GM04504 (cell line): ENCODE measurements around the gene LRRC75A.
"Not testable (repeated sequence)": the region's sequence is repeated elsewhere in the genome, so short reads cannot be mapped to it uniquely, and the experiment has no call there.

Experiments
- DNase-seq: peaks from one replicate; pipeline ENCODE4 v3.0.0-alpha.2; 2012; ENCODE audit warnings: low read depth

Gene LRRC75A

DNA sequence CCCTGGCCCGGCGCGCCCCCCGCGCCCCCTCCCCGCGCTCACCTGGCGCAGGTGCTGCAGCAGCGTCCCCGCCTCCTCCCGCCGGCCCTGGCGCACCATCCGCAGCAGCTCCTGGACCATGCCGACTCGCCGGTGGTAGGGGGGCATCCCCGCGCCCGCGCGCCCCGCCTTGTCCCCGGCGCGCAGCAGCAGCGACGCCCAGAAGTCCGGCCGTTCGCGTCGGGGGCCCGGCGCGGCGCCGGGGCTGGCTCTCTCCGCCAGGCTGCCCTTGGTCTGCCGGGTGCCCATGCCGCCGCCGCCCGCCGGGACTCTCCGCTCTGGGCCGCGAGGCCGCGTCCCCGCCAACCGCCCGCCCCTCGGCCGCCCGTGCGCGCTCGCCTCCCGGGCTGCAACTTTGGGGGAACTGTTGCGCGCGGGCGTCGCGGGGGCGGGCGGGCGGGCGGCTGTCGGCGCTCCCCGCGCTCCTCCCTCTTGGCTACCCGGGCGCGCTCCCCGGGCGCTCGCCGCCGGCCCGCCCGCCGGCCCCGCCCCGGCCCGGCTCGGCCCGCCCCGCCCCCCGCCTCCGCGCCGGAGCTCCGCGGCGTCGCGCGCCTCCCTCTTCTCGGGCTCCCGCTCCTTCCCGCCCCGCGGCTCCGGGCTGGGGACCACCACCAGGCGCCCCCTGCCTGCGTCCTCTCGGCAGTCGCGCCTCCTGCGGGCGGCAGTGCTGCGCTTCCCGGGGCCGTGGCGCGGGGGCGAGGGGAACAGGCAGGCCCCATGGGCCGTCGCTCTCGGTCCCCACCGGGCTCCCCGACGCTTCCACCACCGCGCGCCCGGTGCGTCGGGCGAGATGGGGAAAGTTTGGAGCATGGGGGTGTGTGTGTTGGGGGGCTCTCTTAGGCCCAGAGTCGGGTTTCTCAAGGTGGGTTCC lies at the start of gene LRRC75A:
Gene LRRC75A (minus strand): TSS at position 491 of the 910 bp plus-strand sequence. CDS start 203 bp downstream, at position 288.
- no peak for DNase-seq

- DNase-seq, result no peak
Measured at GRCh38 chr17:16537130-16537458, 45.1 kb upstream of the LRRC75A start.

DNA sequence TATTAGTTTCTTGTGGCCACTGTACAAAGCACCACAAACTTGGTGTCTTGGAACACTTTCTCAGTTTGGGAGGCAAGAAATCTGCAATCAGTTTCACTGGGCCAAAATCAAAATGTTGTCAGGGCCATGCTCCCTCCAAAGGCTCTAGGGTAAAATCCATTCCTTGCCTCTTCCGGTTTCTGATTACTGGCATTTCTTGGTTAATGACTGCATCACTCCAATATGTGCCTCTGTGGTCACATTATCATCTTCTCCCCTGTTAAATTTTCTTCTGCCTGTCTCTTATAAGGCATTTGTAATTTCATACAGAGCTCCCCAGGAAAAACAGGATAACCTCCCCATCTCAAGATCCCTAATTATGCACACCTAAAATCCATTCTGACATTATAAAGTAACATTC lies 42.2 kb upstream of the LRRC75A start:
- no peak for DNase-seq

DNA sequence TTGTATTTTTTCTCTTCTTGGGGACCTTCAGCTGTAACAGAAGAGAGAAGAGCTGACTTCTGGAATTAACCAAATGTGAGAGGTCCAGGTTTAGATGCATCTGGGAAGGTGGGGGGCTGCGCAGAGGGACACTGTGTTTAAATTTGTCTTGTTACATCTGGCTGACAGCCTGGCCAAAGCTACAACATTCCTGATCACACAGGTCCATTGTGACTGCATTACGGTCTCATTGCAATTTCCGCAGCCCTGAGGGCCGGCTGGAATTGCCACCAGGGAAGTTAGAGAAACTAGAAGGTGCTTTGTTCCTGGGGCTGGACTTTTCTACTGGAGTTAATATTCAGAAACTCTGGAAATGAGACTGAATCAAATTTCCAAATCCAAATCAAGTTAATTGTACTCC lies 37.9 kb upstream of the LRRC75A start:
- no peak for DNase-seq

GRCh38 chr17:16527298-16527697 lies 35.3 kb upstream of the LRRC75A start:
- DNase-seq, result no peak

GRCh38 chr17:16525556-16525955 lies 33.6 kb upstream of the LRRC75A start:
- DNase-seq, result not testable (repeated sequence)

GRCh38 chr17:16521070-16521727 lies 29.2 kb upstream of the LRRC75A start:
- peak; percentile 67 for DNase-seq

- DNase-seq, result no peak
Measured at GRCh38 chr17:16519021-16519420, 27.0 kb upstream of the LRRC75A start.

GRCh38 chr17:16517477-16517876 lies 25.5 kb upstream of the LRRC75A start:
- no peak for DNase-seq

GRCh38 chr17:16516594-16517051 lies 24.6 kb upstream of the LRRC75A start:
- no peak for DNase-seq

DNA sequence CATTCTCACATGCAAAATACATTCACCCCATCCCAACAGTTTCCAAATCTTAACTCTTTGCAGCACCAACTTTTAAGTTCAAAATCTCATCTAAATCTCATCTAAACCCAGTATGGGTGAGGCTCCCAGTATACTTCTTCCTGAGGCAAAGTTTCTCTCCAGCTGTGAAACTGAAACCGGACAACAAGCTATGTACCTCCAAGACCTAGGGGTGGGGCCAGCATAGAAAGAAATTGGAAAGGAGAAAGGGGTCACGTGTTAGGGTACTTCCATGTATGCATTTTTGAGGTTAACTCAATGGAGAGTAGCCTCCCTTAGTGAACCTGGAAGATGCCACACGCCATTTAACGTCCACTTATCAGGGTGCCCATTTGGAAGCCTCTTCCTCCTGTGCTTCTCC lies 23.9 kb upstream of the LRRC75A start:
- no peak for DNase-seq

- no peak for DNase-seq
Measured at GRCh38 chr17:16513873-16514272, 21.9 kb upstream of the LRRC75A start.

- no peak for DNase-seq
Measured at GRCh38 chr17:16512011-16512410, 20.0 kb upstream of the LRRC75A start.

GRCh38 chr17:16511593-16511992 lies 19.6 kb upstream of the LRRC75A start:
- DNase-seq, result no peak

DNA sequence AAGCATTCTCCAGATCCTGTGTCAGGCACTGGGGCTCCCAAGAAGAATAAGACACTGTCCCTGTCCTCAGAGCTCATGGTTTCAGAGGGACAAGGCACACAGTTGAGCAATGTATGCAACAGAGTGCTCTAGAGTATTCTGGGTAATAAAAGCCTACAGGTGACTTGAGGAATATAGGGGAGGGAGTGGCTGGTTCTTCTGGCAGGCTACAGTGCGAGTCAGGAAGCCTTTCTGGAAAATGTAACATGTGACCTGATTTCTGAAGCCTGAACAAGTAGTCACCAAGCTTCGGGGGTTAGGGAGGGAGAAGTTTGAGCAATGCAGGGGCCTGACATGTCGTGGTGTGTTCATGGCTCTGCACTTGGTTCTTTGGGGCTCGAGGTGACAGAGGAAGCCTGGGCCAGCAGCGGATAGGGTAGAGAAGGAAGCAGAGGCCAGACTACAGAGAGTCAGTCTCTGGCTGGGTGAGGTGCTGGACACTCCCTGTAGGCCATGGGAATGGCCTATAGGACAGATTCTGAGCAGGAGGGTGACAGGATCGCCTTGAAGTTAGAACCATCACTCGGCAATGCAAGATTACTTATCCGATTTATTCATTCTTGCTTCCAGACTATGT lies 16.0 kb upstream of the LRRC75A start:
- DNase-seq, result no peak

DNA sequence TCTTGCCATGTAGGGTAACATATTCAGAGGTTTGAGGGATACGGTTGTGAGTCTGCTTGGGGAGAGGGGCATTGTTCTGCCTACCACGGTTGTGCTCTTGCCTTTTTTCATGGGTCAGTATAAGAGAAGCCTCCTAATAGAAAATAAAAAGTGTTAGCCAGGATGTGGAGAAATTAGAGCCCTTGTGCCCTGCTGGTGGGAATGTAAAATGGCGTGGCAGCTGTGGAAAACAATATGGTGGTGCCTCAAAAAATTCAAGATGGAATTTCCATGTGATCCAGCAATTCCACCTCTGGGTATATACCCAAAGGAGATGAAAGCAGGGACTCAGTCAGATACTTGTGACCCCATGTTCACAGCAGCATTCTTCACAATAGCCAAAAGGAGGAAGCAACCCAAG lies 14.2 kb upstream of the LRRC75A start:
- DNase-seq, result no peak

DNA sequence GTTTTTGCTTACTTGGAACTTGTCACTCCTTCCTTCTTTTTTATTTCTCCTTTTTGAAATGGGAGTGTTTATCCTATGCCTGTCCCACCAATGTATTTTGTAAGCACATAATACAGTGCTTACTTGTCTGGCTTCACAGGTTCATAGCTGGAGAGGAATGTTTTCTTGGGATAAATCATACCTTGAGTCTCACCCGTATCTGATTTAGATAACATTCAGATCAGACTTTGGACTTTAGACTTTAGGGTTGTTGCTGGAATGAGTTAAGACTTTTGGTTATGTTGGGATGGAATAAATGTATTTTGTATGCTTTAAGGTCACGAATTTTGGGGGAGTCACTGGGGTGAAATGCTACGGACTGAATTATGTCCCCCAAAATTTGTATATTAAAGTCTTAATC lies 13.0 kb upstream of the LRRC75A start:
- no peak for DNase-seq

DNA sequence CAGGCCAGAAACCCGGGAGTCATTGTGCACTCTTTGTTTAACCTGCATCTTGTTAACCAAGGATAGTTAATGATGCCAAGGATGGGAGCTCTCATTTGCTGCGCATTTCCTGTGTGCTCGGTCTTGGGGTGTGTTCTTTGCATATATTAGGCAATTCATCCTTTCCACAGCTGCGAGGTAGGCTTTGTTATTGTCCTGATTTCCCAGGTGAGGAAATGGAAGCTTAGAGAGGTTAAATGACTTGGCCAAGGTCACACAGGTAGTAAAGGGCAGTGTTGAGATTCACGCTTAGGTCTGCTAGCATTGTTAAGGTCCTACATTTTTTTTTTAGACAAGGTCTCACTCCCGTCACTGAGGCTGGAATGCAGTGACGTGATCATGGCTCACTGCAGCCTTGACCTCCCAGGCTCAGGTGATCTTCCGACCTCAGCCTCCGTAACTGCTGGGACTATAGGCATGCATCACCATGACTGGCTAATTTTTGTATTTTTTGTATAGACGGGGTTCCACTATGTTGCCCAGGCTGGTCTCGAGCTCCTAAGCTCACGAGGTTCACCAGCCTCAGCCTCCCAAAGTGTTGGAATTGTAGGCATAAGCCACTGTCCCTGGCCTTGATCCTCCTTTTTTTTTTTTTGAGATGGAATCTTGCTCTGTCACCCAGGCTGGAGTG lies 5.0 kb upstream of the LRRC75A start:
- no peak for DNase-seq

- no peak for DNase-seq
Measured at GRCh38 chr17:16495980-16496819, 4.2 kb upstream of the LRRC75A start.

- no peak for DNase-seq
Measured at GRCh38 chr17:16495561-16495960, 3.6 kb upstream of the LRRC75A start.

DNA sequence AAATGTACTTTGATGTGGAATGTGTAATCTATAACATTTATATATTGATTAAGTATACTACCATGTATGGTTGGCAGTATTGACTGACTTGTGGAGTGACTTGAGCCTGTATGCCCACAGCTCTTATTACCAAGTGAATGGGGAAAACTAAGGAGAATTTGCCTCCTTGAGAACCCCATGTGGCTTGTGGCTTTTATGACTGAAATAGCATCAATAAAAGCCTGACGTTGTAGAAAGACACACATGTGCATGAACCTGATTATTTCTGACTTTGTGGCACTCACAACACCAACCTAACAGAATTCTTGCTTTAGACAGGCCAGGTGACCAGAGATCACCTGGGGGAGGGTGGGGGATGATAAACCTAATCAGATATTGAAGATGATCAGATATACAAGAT lies 2.1 kb upstream of the LRRC75A start:
- no peak for DNase-seq
